ENCODE results near the gene RPUSD4.
A peak's percentile ranks its signal among the peaks of the same experiment; 100 is the strongest.
"Not testable (repeated sequence)": the region's sequence is repeated elsewhere in the genome, so short reads cannot be mapped to it uniquely, and the experiment has no call there.

RPUSD4 gene, protein sequence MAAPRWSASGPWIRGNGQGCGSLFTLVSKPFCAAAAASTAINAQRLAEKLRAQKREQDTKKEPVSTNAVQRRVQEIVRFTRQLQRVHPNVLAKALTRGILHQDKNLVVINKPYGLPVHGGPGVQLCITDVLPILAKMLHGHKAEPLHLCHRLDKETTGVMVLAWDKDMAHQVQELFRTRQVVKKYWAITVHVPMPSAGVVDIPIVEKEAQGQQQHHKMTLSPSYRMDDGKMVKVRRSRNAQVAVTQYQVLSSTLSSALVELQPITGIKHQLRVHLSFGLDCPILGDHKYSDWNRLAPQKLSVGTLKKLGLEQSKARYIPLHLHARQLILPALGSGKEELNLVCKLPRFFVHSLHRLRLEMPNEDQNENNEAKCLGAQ

DNA sequence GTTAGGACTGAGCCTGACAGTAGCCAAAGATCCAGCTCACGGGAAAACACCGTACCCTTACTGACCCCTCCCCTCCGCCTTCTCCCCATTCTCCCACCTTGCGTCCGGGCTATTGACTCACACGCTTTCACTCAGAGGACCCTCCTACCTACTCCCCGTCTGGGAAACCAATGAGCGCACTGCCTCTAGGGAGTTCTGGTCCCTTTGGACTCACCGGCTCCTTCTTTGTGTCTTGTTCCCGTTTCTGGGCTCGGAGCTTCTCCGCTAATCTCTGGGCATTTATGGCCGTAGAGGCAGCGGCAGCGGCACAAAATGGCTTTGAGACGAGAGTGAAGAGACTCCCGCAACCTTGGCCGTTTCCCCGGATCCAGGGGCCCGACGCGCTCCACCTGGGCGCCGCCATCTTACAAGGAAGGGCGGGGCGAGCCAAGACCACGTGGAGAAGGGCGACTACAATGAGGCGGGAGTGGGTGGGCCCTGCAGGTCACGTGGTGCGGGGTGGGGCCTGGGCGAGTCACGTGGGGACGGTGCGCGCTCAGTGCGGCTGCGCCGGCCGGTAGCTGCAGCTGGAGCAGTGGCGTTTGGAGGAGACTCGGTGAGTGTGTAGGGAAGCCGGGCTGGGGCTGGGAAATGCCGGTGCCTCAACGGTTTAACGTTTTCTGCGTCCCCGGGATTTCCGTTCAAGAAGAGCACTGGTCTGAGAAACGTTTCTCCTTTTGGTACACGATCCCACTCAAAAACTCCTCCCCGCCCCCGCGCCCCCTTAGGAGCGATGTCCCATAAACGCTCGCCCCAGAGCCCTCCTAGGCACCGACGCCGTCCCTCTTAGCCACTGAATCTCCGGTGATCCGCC is at the start of gene RPUSD4, which contains the start of gene FAM118B:
Gene RPUSD4, minus strand, starts transcription at position 415 of the 853 bp plus-strand sequence. Its CDS starts 12 bp downstream, at position 403.
Gene FAM118B, plus strand, starts transcription at position 547 of the 853 bp plus-strand sequence. CDS start 23,220 bp downstream, outside the sequence.
- DNase-seq (ENCODE audit: low read depth in 2 of 3, low spot score in 1 of 3) = peak; percentile 98 to 99 (median 99)

DNA sequence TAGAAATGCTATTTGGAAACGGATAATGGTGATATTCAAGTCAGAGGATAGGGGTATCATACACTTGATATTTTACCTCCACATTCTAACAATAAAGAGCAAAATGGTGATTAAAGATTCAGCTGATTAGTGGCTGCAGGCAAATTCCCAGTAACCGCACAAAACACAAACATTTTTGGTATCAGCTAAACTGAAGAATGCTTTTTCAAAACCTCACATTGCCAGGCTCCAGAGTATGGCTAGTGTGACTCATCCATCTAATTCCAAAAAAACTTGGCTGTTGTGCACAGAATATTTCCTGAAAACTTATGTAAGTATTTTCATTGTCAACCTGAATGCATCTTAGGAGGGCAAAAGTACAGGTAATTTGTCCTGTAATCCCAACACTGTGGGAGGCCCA is 46.3 kb upstream of the RPUSD4 start:
- no peak for DNase-seq (ENCODE audit: low read depth in 2 of 3, low spot score in 1 of 3)

DNA sequence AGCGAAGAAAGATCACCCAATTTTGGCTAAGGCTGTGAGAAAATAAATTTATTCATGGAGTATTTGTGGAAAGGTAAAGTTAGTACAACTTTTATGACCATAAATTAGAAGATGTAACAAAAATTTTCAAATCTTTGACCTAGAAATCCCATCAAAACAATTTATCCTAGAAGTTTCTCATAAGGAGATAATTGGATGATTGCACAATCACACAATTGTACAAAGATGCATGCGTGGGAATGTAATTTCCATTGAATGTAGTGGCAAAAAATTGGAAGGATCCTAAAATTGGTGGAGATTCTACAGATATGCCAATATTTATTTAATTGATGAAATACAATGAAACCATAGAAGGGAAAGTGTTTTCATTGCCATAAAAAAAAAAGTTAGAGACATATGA is 45.7 kb upstream of the RPUSD4 start:
- no peak for DNase-seq (ENCODE audit: low read depth in 2 of 3, low spot score in 1 of 3)

DNA sequence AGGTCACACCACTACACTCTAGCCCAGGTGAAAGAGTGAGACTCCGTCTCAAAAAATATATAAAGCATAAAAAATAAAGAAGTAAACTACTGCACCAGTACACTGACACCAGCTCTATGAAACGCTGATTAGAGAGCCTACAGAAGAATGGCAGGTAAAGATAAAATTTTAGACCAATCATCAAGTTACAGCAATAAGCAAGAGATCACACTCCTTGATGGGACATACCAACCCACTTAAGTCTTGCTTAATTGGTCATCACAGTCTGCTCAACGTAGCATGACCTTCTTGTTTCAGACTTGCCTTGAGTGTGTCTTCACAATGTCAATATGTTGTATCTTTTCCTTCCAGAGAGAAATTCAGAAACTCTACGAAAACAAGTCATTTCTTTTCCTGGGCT is 44.8 kb upstream of the RPUSD4 start:
- DNase-seq (ENCODE audit: low read depth in 2 of 3, low spot score in 1 of 3) = no peak

DNA sequence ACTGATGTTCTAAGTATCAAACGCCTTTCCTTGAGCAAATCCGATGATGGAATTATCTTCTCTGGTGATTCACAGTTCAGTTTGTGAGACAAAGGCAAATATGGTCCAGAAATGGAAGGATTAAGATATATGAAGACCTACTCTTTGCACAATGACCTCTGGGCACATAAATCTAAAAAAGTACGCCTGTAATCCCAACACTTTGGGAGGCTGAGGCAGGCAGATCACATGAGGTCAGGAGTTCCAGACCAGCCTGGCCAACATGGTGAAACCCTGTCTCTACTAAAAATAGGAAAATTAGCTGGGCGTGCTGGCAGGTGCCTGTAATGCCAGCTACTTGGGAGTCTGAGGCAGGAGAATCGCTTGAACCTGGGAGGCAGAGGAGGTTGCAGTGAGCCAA is 44.1 kb upstream of the RPUSD4 start:
- not testable (repeated sequence) for DNase-seq (ENCODE audit: low read depth in 2 of 3, low spot score in 1 of 3)

DNA sequence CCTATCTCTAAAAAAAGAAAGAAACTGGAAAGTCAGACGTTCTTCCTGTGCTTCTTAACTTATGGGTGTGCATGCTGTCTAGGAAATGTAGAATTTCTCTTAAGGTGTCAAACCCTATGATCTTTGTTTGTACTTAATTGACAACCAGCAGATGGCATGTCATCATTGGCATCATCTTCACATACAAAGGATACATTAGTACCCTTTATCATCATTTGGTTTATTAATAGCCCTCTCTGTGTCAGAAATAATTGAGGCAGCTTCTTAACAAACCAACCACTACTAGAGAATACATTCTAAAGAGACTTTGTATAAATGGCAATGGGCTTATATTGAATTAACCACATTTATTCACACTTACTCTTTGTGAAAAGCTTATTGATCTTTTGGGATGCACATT is 43.4 kb upstream of the RPUSD4 start:
- DNase-seq (ENCODE audit: low read depth in 2 of 3, low spot score in 1 of 3) = no peak

DNA sequence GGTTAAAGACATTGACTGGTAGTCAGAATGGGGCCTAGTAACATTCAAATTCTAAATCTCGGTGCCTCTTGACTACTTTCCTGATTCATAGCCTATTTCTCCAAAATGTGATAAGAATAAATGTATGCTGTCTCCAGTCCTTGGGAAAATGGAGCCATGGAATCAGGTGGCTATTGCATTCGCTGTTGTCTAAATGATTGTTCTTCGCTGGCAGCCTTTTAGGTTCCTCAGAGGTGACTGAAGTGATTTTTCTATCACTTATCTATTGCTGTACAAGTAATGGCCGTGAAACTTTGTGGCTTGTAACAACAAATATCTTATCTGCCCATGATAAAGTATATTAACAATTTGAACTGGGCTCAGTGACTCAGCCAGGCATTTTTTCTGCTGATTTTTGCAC is 41.8 kb upstream of the RPUSD4 start:
- DNase-seq (ENCODE audit: low read depth in 2 of 3, low spot score in 1 of 3) = no peak

DNA sequence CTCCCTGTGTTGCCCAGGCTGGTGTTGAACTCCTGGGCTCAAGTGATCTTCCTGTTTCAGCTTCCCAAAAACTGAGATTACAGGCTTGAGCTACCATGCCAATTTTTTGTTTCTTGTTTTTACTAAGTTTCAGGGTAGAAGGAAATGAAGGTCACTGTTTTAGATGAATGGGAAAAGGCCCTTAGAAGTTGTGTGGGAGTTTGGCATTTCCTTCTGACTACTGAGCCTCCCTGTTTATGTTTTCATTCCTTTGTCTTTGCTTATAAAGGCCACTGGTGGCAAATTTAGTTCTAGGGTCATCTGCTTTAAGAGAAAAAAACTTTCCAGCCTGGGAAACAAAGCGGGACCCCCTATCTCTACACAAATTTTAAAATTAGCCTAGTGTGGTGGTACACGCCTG is 35.2 kb upstream of the RPUSD4 start:
- DNase-seq (ENCODE audit: low read depth in 2 of 3, low spot score in 1 of 3) = no peak

DNA sequence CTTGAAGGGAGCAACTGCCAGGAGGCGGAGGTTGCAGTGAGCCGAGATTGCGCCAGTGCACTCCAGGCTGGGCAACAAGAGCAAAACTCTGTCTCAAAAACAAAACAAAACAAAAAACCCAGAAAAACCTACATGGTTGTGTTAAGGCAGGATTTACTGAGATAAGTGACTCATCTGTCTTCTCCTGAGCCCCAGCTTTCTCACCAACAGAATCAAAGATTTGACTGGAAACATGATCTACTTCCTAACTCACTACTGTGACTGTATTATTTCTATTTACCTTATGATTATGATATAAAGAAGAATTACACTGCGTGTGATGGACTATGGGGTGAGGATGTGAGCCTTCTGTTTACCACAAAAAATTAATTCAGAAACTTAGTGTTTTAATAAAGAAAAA is 21.9 kb upstream of the RPUSD4 start:
- no peak for DNase-seq (ENCODE audit: low read depth in 2 of 3, low spot score in 1 of 3)

DNA sequence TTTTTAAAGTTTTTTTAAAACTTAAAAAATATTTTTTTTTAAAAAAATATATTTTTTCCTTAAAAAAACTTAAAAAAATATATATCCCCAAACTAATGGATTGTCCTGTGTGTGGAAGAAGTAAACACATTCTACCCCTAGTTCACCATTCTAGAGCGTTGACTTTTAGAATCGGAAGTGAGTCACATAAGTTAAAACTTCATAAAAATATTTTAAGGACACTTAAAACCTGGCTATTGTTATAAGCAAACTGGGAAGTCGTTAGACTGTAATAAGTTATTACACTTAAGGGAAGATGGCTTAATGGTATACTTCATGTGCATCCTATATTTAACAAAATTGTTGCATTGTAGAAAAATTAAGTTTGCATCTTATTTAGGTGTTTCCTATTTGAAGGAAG is 21.2 kb upstream of the RPUSD4 start:
- no peak for DNase-seq (ENCODE audit: low read depth in 2 of 3, low spot score in 1 of 3)

DNA sequence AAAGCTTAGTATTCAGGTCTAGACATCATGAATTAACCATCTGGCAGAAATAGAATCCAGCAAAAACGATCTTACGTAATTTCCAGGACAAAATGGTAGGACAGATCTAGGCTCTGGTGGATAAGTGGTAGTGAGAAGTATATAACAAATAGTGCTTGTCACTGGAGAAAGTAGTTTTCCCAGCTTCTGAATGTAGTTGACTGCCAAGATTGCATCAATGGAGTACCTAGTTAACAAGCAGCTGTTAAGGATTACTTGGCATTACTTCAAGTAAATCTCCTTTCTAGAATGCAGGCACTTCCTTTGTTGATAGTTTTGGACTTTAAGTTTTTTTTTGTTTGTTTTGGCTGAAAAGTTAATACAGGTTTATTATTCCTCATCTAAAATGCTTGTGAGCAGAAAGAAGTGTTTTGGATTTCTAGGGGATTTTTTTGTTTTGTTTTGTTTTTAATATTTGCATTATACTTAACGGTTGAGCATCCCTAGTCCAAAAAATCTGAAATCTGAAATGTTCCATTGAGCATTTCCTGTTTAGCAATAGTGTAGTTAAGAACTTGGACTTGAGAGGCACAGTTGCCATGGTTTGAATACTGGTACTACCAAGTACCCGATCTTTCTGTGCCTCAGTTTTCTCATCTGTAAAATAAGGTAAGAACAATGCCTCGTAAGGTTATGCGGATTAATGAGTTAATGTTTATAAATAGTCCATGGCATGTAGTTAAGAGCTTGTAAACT is 20.4 kb upstream of the RPUSD4 start:
- no peak for DNase-seq (ENCODE audit: low read depth in 2 of 3, low spot score in 1 of 3)

DNA sequence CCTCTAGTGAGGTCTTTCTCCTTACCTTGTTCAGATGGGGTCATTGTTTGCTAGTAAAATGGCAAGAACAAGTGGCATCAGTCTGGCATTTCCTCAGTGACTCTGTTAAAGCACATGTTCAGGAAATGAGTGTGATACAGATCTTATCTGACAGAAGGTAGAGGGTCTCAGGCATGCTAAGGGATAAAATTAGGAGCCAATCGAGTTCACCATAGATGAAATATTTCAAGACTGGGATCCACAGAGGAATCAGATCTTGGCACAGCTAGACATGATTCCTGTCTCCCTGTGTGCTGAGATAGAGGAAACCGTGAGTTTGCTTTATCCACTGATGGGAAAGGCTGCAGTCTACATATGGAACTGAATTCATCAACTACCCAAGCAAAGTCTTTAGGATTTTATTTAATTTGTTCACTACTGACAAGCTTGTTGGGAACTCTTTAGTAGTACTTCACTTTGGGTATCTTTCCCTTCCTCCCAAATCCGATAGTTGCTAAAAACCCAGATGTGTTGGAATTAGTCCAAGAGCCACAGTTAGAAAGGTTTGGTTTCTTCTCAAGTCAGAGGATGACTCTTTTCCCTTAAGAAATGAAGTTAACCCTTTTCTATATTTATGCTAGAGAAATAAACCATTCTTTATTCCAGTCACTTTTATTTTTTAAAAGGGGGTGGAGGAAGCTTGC is 18.5 kb upstream of the RPUSD4 start:
- no peak for DNase-seq (ENCODE audit: low read depth in 2 of 3, low spot score in 1 of 3)

DNA sequence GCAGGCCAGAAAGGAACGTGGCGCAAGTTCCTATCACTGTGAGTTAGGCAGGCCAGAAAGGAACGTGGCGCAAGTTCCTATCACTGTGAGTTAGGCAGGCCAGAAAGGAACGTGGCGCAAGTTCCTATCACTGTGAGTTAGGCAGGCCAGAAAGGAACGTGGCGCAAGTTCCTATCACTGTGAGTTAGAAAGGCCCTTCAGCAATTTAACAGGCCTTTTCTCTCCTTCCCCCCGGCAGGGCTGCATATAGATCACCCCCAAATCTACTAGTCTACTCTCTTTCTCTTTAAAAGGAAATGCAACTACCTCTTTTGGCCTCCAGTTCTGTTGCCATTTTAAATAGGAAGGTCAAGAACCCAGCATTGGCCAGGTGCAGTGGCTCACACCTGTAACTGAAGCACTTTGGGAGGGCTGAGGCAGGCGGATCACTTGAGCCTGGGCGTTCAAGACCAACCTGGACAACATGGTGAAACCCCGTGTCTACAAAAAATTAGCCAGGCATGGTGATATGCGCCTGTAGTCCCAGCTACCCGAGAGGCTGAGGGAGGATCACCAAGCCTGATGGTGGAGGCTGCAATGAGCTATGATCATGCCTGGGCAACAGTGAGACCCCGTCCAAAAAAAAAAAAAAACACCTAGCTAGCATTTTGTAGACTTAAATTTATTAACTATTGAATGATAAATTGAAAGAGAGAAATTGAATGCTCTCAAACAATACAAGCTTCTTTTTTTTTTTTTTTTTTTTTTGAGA is 15.1 kb upstream of the RPUSD4 start:
- no peak for DNase-seq (ENCODE audit: low read depth in 2 of 3, low spot score in 1 of 3)

DNA sequence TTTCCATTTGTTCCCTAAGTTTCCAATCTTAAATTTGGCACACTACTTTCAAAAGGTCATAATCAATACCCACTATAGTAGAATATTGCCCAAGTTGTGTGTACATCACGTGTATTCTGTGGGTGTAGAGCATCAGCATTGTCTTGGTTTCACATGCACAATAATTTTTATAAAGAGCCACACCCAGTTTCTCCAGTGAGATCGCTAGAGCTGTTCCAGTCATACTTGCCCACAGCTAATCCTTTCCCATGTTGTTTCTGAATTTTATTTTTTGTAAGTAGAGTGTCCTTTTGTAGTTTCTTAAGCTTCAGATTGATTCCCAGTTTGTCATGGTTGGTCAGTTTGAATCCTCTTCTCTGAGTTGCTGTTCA is 13.8 kb upstream of the RPUSD4 start:
- no peak for DNase-seq (ENCODE audit: low read depth in 2 of 3, low spot score in 1 of 3)

DNA sequence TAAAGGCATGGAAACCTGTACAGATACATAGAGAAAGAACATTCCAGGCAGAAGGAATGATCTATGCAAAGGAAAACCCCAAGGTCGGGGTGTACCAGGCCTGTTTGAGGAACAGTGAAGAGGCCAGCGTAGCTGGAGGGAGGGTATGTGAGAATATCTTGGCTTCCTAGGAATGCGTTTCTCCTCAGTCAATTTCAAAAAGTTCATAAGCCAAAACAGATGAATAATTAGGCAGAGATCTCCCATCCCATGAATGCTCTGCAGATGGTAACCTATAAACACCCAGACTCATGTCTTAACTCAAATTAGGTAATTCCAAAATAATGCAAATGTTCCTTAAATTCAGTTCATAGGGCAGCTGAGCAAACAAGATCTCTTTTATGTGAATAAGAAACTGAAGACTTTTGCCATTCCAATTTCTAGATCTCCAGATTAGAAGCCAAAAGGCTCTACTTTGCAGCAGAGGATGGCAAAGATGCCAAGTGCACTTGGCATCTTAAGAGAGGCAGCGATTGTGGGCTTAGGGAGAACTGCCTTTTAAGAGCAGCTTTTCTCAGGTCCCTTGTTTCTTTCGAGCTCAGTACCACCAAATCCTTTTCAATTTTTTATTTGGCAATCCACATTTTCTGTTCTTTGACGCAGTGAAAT is 13.3 kb upstream of the RPUSD4 start:
- no peak for DNase-seq (ENCODE audit: low read depth in 2 of 3, low spot score in 1 of 3)

DNA sequence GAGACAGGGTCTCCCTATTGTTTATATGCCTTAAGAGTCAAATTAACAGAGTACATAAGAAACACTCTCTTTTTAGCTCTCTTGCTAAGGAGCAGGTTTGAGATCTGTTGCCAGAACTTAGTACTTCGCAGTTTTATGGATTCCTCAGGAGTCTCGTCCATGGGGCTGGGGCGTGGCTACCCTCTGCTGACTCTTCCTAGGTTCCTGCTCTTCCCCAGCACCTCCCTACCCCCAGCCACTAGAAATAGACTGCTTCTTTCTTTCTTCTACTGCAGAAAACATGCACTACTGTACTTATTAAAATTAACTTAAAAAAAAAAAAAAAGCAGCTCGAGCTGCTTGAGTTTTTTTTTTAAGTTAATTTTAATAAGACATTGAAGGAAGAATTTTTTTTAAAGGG is 8.1 kb upstream of the RPUSD4 start:
- DNase-seq (ENCODE audit: low read depth in 2 of 3, low spot score in 1 of 3) = no peak

DNA sequence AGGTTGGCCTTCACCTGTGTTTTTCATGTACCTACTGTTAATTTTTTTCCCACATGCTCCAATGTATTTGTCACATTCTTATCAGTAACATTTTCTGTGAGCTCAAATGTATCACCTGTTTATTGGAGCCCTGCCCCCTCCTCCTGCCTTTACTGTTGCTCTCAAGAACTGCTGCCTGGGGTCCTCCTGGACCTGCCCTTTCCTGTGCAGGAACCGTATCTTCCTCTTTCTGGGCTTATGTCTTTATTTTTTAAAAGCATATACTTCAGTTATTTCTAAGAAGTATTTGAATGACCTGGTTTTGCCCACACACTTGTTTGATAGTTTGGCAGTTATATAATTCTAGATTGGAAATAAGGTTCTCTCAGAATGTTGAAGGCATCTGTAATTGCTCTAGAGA is 6.0 kb upstream of the RPUSD4 start:
- no peak for DNase-seq (ENCODE audit: low read depth in 2 of 3, low spot score in 1 of 3)

DNA sequence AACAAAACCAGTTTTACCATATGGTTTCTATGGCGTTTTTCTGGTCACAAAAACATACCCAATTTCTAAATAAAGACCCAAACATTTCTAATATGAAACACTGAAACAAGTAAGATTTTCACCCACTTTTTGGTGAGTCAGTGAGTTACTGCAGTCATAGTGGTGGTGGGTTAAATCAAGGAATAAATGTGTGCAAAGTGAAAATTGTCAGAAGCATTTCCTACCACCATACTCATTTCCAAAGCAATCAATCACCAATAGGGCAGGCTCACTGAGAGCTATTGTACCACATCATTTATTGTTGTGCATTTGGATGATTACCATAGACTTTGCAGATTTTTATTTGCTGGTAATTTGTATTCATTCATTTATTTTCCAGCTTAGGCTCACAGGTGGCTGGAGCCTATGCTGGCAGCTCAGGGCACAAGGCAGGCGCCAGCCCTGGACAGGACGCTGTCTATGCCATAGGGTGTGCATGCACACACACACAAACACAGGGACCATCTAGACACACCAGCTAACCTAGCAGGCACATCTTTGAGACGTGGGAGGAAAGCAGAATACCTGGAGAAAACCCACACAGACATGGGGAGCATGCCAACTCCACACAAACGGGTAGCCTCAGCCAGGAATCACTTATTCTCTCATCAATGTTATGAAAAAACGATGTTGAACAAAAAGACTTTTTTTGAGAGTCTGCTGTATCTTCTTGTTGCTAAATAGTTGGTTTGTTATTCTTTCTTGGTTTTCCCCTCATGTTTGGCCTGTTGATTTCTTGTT is 5.3 kb upstream of the RPUSD4 start:
- DNase-seq (ENCODE audit: low read depth in 2 of 3, low spot score in 1 of 3) = no peak

DNA sequence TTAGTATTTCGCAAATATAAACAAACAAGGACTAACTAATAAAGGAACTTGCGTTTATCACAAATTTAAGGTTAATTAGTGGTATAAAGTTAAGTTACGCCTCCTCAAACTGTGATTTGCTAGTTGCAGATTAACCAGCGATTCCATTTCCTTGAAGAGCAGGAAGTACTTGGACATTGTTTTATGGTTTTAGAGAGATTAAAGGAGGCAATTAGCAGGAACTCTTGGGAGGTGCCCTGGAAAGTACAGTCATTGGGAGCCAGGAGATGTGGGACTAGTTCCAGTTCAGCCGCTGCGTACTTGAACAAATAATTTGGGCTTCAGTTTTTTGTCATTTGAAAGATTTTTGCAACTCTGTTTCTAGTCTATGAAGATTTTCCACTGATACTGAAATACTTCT is 3.4 kb upstream of the RPUSD4 start:
- DNase-seq (ENCODE audit: low read depth in 2 of 3, low spot score in 1 of 3) = no peak
